T-cell (primary cell): Measurements from ENCODE around the gene ROBO1. TPM values are rescaled to one million over a fixed set of nuclear protein-coding genes. Genes with fewer than 3 reads are reported as not detected.

ENCODE experiments used
- ATAC-seq, 4 experiments: fragments of 200-7000 bp in 3 of 4; fragments of 150-1000 bp in 1 of 4; cut with Tn5 transposase; replicated peaks in 1 of 4; 1 replicate in 3 of 4; 2 replicates in 1 of 4; pipeline ENCODE4 v1.10.0; 2021; ENCODE audit warnings: moderate library complexity in 3 of 4, mild to moderate bottlenecking in 2 of 4, moderate number of reproducible peaks in 1 of 4
- CTCF ChIA-PET, 2 donors: fragments of 300-600 bp; sonication (Branson Sonifier 250); formaldehyde crosslinking; loops; one replicate each; lab custom pipeline; 2022; ENCODE audit warnings: antibody characterized with exemption in 2 of 2; lab: Charles Lee
- POLR2A ChIA-PET, 2 donors: fragments of 300-600 bp; sonication (Branson Sonifier 250); formaldehyde crosslinking; loops; one replicate each; lab custom pipeline; 2022; ENCODE audit warnings: antibody characterized with exemption in 2 of 2; lab: Charles Lee
- DNase-seq, 35 experiments: peaks; one replicate each; pipeline versions ENCODE4 v3.0.0 to v3.0.0-alpha.2; 2013 to 2023
- H3K27ac ChIP-seq: one replicate; pipeline ENCODE4 v1.5.1; 2013; ENCODE audit warnings: low read length
- H3K27me3 ChIP-seq, 2 experiments: replicated peaks in 1 of 2; 1 replicate in 1 of 2; 2 replicates in 1 of 2; pipeline versions ENCODE4 v1.6.1 to v1.7.0; 2013; ENCODE audit warnings: low read length in 1 of 2, mixed read lengths in 1 of 2; ENCODE audit not compliant: control insufficient read depth in 2 of 2, insufficient read depth in 2 of 2; ENCODE audit errors: extremely low read depth in 1 of 2
- H3K36me3 ChIP-seq, 2 donors: 1 replicate in 1 of 2; 2 replicates in 1 of 2; pipeline versions ENCODE4 v1.6.1 to v1.7.0; 2013; ENCODE audit warnings: low read length in 1 of 2; ENCODE audit not compliant: control insufficient read depth in 2 of 2, insufficient read depth in 1 of 2; ENCODE audit errors: extremely low read depth in 1 of 2
- H3K4me1 ChIP-seq, 2 experiments: 1 replicate in 1 of 2; 2 replicates in 1 of 2; pipeline versions ENCODE4 v1.6.1 to v1.7.0; 2013; ENCODE audit warnings: low read length in 2 of 2, mixed read lengths in 1 of 2; ENCODE audit not compliant: insufficient read depth in 2 of 2, control insufficient read depth in 1 of 2; ENCODE audit errors: extremely low read depth in 1 of 2
- H3K4me3 ChIP-seq, 2 donors: 1 replicate in 1 of 2; 2 replicates in 1 of 2; pipeline versions ENCODE4 v1.5.1 to v1.7.0; 2013; ENCODE audit warnings: mild to moderate bottlenecking in 2 of 2, low read length in 1 of 2, moderate library complexity in 1 of 2; ENCODE audit not compliant: control insufficient read depth in 1 of 2; ENCODE audit errors: extremely low read depth in 1 of 2
- H3K9me3 ChIP-seq: 2 replicates; pipeline ENCODE4 v1.7.0; 2013
- H3K27ac Mint-ChIP-seq, 2 donors: one replicate each; pipeline ENCODE4 v1.8.0; 2020 to 2021; ENCODE audit warnings: mild to moderate bottlenecking in 2 of 2, mixed read lengths in 2 of 2
- H3K27me3 Mint-ChIP-seq, 2 donors: one replicate each; pipeline ENCODE4 v1.8.0; 2021 to 2022; ENCODE audit warnings: mixed read lengths in 2 of 2
- H3K36me3 Mint-ChIP-seq: one replicate; pipeline ENCODE4 v1.8.0; 2021; ENCODE audit warnings: mixed read lengths
- H3K4me1 Mint-ChIP-seq, 3 donors: one replicate each; pipeline ENCODE4 v1.8.0; 2020 to 2022; ENCODE audit warnings: mixed read lengths in 3 of 3, mild to moderate bottlenecking in 1 of 3
- H3K4me3 Mint-ChIP-seq, 3 donors: one replicate each; pipeline ENCODE4 v1.8.0; 2020 to 2022; ENCODE audit warnings: mild to moderate bottlenecking in 3 of 3, mixed read lengths in 3 of 3, moderate library complexity in 3 of 3
- H3K9me3 Mint-ChIP-seq, 3 donors: one replicate each; pipeline ENCODE4 v1.8.0; 2020 to 2022; ENCODE audit warnings: mixed read lengths in 3 of 3
- WGBS: methylation state at CpG from one replicate; pipeline ENCODE4 v1.1.5; 2013; ENCODE audit warnings: missing lambda C conversion rate; ENCODE audit not compliant: insufficient coverage; 5-methylcytosine and 5-hydroxymethylcytosine counted together
- total RNA-seq, 35 experiments: library from RNA in 6 of 35; stranded (reverse) in 6 of 35; fragments of 120-200 nt in 1 of 35; gene quantifications; one replicate each; pipeline versions ENCODE4 v1.2.1 to v1.2.4 and lab custom pipeline; 2013 to 2026

Gene ROBO1
- total RNA-seq, 5 donors from 2014 or later (not counting 1 experiment from before 2014, with no cell fraction given), result 0.20 to 2.4 (median 1.7) TPM

DNA sequence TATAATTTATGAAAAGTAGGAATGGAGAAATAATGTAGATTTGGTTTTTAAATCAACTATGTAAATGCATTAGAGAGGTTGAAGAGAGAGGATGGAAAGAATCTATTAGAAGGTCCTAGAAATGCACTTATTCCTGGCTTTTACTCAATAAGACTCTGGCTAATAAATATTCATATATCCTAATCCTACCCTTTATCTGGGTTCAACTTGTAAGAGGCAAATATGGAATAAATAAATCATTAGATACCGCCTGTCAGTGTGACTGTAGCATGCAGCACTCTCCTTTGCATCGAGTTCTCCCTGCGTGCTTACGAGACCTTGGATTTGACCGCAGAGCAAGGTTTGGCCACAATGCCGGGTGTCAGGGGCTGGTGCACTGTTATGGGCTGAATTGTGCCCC lies 1156.5 kb downstream of the ROBO1 start:
- no peaks in the 10 kb centered on the region for H3K27me3 Mint-ChIP-seq
- no peaks in the 10 kb centered on the region for H3K36me3 Mint-ChIP-seq
- DNase-seq (no peak), ATAC-seq (no peak)
- H3K9me3 ChIP-seq, result no peaks in the 10 kb centered on the region
- H3K4me1 Mint-ChIP-seq, result no peaks in the 10 kb centered on the region
- POLR2A ChIA-PET, result no interaction called here
- H3K27me3 ChIP-seq, result no peaks in the 10 kb centered on the region
- peaks cover 0 to 6% of the 10 kb centered on the region in 2 donors for H3K36me3 ChIP-seq
- 93% methylated on average over 4 of the region's 6 CpGs for WGBS
- no peak overlapping the region for H3K4me3 Mint-ChIP-seq
- peaks cover 4 to 11% (median 4%) of the 10 kb centered on the region in 3 donors for H3K9me3 Mint-ChIP-seq
- CTCF ChIA-PET, result no interaction called here
- H3K4me3 ChIP-seq, result no peak overlapping the region
- no peak overlapping the region for H3K27ac Mint-ChIP-seq
- no peaks in the 10 kb centered on the region for H3K4me1 ChIP-seq
- H3K27ac ChIP-seq, result no peak overlapping the region

DNA sequence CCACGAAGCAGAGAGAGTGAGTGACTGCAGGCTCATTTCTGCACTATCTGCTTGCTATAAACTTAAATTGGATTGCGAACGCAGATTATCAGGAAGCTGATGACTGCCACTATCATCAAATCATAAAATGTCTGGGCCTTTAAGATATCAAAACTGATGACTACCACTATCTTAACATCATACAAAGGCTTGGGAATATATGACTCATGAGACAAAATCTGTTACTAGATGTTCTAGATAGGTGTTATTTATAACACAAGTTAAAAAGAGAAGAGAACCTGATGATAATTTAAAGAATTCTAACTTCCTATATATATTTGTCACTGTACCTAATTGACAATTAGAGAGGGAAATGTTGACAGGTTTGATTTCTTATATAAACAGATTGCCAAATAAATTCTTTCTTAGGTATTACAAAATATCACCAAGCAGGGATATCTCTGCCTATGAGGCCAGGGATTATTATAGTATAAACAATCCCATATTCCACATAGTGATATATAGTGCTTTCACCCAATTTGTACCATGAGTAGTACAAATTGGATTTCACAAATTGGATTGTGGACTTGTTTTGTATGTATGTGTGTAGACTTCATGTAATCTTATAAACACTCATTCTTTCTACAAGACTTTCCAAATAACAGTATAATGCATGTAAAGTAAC lies 1157.2 kb downstream of the ROBO1 start:
- Histone ChIP-seq H3K36me3 (peaks cover 0 to 7% of the 10 kb centered on the region in 2 donors), H3K27me3 (no peaks in the 10 kb centered on the region), H3K4me1 (no peaks in the 10 kb centered on the region), H3K27ac (no peak overlapping the region), H3K4me3 (no peak overlapping the region), H3K9me3 (no peaks in the 10 kb centered on the region)
- POLR2A ChIA-PET, result no interaction called here
- no peak for DNase-seq
- ATAC-seq, result no peak
- Mint-ChIP-seq H3K9me3 (peaks cover 4 to 17% (median 4%) of the 10 kb centered on the region in 3 donors), H3K27me3 (no peaks in the 10 kb centered on the region), H3K4me3 (no peak overlapping the region), H3K27ac (no peak overlapping the region), H3K4me1 (no peaks in the 10 kb centered on the region), H3K36me3 (no peaks in the 10 kb centered on the region)
- WGBS, result 88% methylated on average over 1 of the region's 3 CpGs
- CTCF ChIA-PET, result no interaction called here

DNA sequence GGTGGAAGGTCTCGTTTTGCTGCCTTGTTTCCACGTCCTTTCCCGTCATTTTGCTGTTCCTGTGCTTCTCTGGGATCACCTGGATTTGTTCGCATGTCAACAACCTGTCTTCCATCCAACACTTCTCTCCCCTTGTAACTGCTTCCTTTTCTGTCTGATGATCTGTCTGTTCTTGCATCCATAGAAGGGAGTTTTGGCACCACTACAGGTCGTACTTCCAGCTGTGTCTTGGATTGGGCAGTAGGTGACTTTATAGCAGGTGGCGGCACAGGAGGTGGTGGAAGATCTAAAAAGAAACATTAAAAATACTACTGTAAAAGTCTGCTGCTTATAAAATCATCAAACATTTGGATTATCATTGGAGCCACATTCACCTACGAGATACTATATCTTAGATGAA lies 1161.0 kb downstream of the ROBO1 start:
- H3K36me3 Mint-ChIP-seq, result no peaks in the 10 kb centered on the region
- WGBS, result no CpG with 5 or more reads among the region's 7 CpGs
- no peak for ATAC-seq

DNA sequence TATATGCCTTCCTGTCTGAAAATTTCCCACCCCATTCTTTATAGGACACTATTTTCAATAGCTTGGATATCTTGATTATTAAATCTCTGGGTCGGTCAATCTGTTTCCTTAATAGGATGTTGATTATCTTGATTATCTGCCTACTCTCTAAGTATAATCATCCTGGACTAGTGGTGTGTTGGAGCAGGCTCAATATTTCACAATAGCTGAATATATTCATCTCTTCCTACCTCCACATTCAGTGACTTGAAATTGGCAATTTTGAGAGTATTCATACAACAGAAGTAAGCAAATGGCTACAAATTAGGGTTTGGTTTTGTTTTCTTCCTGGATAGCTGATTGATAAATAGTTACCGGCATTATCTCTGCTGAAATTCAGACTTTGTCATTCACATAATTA lies 1162.6 kb downstream of the ROBO1 start:
- Histone ChIP-seq H3K27ac (no peak overlapping the region), H3K36me3 (peaks cover 0 to 7% of the 10 kb centered on the region in 2 donors), H3K9me3 (no peaks in the 10 kb centered on the region), H3K4me3 (no peak overlapping the region), H3K27me3 (no peaks in the 10 kb centered on the region), H3K4me1 (no peaks in the 10 kb centered on the region)
- no peak for DNase-seq
- ATAC-seq, result no peak
- ChIA-PET POLR2A (no interaction called here), CTCF (interaction anchor here in 1 of 2 donors (0.7 kb wide), 1 partner anchor 22 kb away, joined by 3 read pairs; no protein-coding TSS in a partner anchor)
- H3K4me1 Mint-ChIP-seq, result no peaks in the 10 kb centered on the region
- WGBS, result 100% methylated on average over 1 of the region's 2 CpGs
- no peak overlapping the region for H3K27ac Mint-ChIP-seq
- no peaks in the 10 kb centered on the region for H3K27me3 Mint-ChIP-seq
- H3K4me3 Mint-ChIP-seq, result no peak overlapping the region
- no peaks in the 10 kb centered on the region for H3K36me3 Mint-ChIP-seq
- peaks cover 4 to 28% (median 8%) of the 10 kb centered on the region in 3 donors for H3K9me3 Mint-ChIP-seq

More for the DNA sequence above, 1161.0 kb downstream of the ROBO1 start:
- H3K27ac ChIP-seq, result no peak overlapping the region
- Mint-ChIP-seq H3K9me3 (peaks cover 4 to 28% (median 8%) of the 10 kb centered on the region in 3 donors), H3K27ac (no peak overlapping the region), H3K4me1 (no peaks in the 10 kb centered on the region), H3K4me3 (no peak overlapping the region), H3K27me3 (no peaks in the 10 kb centered on the region)
- H3K4me3 ChIP-seq, result no peak overlapping the region
- H3K4me1 ChIP-seq, result no peaks in the 10 kb centered on the region
- peaks cover 0 to 7% of the 10 kb centered on the region in 2 donors for H3K36me3 ChIP-seq
- ChIA-PET CTCF (no interaction called here), POLR2A (no interaction called here)
- no peaks in the 10 kb centered on the region for H3K27me3 ChIP-seq
- no peak for DNase-seq
- H3K9me3 ChIP-seq, result no peaks in the 10 kb centered on the region

DNA sequence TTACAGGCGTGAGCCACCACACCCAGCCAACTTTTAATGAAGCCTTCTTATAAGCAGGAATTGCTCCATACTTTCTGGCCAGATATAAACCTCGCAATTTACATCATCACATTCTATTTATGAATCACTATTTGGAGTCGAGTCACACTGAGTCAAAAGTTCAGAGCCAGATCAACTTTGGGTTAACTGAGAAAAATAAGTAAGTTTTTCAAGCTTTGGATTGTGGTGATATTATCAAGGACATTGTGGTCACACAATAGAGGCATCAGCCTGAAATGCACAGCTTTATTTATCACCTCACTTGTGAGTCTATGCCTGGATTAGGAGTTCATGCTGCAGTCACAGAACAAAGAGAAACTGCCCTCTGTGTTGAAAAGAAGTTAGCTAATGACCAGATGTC lies 1163.5 kb downstream of the ROBO1 start:
- Mint-ChIP-seq H3K9me3 (peaks cover 4 to 28% (median 8%) of the 10 kb centered on the region in 3 donors), H3K4me3 (no peak overlapping the region), H3K36me3 (no peaks in the 10 kb centered on the region), H3K27me3 (no peaks in the 10 kb centered on the region), H3K27ac (no peak overlapping the region), H3K4me1 (no peaks in the 10 kb centered on the region)
- H3K27ac ChIP-seq, result no peak overlapping the region
- no peaks in the 10 kb centered on the region for H3K4me1 ChIP-seq
- H3K9me3 ChIP-seq, result no peaks in the 10 kb centered on the region
- WGBS, result 75% methylated on average over 1 of the region's 3 CpGs
- POLR2A ChIA-PET, result no interaction called here
- no peak for DNase-seq
- no peaks in the 10 kb centered on the region for H3K27me3 ChIP-seq
- CTCF ChIA-PET, result no interaction called here
- H3K36me3 ChIP-seq, result peaks cover 0 to 7% of the 10 kb centered on the region in 2 donors
- no peak for ATAC-seq
- no peak overlapping the region for H3K4me3 ChIP-seq

DNA sequence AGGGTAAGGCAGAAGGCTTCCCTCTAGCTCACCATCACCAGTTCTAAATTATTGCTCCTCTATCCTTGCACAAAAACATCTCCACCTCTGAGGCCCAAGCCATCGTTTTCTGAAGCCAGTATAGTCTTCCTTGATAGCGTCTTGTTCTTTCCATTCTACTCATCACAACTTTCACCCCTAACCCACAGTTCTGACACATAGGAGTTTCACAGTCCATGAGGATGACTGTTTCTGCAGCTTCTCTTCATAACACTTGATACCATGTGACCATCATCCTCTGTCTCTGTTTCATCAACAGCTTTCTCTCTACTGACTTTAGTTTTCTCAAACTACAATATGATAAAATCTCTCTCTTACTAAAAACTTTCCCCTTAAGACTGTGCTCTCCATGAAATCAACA lies 1166.5 kb downstream of the ROBO1 start:
- Mint-ChIP-seq H3K27me3 (no peaks in the 10 kb centered on the region), H3K4me1 (no peaks in the 10 kb centered on the region), H3K27ac (no peak overlapping the region), H3K36me3 (no peaks in the 10 kb centered on the region), H3K4me3 (no peak overlapping the region), H3K9me3 (peaks cover 0 to 19% (median 6%) of the 10 kb centered on the region in 3 donors)
- POLR2A ChIA-PET, result no interaction called here
- CTCF ChIA-PET, result no interaction called here
- no peak for ATAC-seq
- no peak overlapping the region for H3K4me3 ChIP-seq
- DNase-seq, result no peak
- WGBS, result 63% methylated on average over 2 of the region's 2 CpGs
- no peaks in the 10 kb centered on the region for H3K9me3 ChIP-seq
- peaks cover 0 to under 1% of the 10 kb centered on the region in 2 donors for H3K36me3 ChIP-seq
- no peak overlapping the region for H3K27ac ChIP-seq
- H3K27me3 ChIP-seq, result no peaks in the 10 kb centered on the region
- no peaks in the 10 kb centered on the region for H3K4me1 ChIP-seq
